Adrenal gland (tissue), 12 donors: ENCODE results near the gene CMTR1. TPM values are rescaled to one million over a fixed set of nuclear protein-coding genes. Genes with fewer than 3 reads are reported as not detected.

Source experiments
- DNase-seq, 7 donors: peaks; one replicate each; pipeline ENCODE4 v3.0.0-alpha.2; 2019 to 2020
- H3K27ac ChIP-seq, 5 donors: fragments of 200-600 bp; sonication (generic) in 4 of 5; 1 replicate in 3 of 5; 2 replicates in 2 of 5; pipeline versions ENCODE4 v1.5.1 to v1.8.0; 2016 to 2020; ENCODE audit warnings: mild to moderate bottlenecking in 1 of 5
- H3K27me3 ChIP-seq: fragments of 200-600 bp; 2 replicates; pipeline ENCODE4 v1.8.0; 2021
- H3K36me3 ChIP-seq, 2 donors: fragments of 200-600 bp; replicated peaks in 1 of 2; 1 replicate in 1 of 2; 2 replicates in 1 of 2; pipeline versions ENCODE4 v1.5.1 to v1.8.0; 2018 to 2022
- H3K4me1 ChIP-seq, 2 donors: fragments of 200-600 bp; replicated peaks in 1 of 2; 1 replicate in 1 of 2; 2 replicates in 1 of 2; pipeline versions ENCODE4 v1.5.1 to v1.8.0; 2018 to 2021
- H3K4me3 ChIP-seq, 4 donors: fragments of 200-600 bp; sonication (generic) in 3 of 4; one replicate each; pipeline ENCODE4 v1.5.1; 2016 to 2018
- H3K9me3 ChIP-seq, 3 donors: fragments of 200-600 bp; sonication (generic) in 1 of 3; replicated peaks in 1 of 3; 1 replicate in 2 of 3; 2 replicates in 1 of 3; pipeline versions ENCODE4 v1.5.1 to v1.8.0; 2016 to 2021
- CTCF ChIP-seq, 6 experiments: fragments of 450-650 bp in 4 of 6; fragments of 200-600 bp in 2 of 6; sonication (generic) in 1 of 6; IDR thresholded peaks; 1 replicate in 5 of 6; 2 replicates in 1 of 6; pipeline versions ENCODE4 v1.5.1 to v1.8.0; 2016 to 2021; ENCODE audit warnings: antibody characterized with exemption in 6 of 6, mild to moderate bottlenecking in 2 of 6, moderate library complexity in 1 of 6
- POLR2A ChIP-seq, 2 donors: fragments of 450-650 bp; IDR thresholded peaks; one replicate each; pipeline ENCODE4 v1.6.1; 2017; ENCODE audit warnings: antibody characterized with exemption in 2 of 2, mild to moderate bottlenecking in 2 of 2, moderate library complexity in 1 of 2
- WGBS, 4 donors: extraction: QIAGEN DNeasy Blood & Tissue Kit in 2 of 4; methylation state at CpG; one replicate each; pipeline versions ENCODE4 v1.1.5 to v1.1.7; 2013 to 2017; 5-methylcytosine and 5-hydroxymethylcytosine counted together
- intact Hi-C, 2 donors: fragments of 100-400 bp; cut with DNase I; formaldehyde crosslinking; loops; one replicate each; pipeline versions ENCODE4 v1.14.1 to v1.15.0; 2022 to 2023
- polyA plus RNA-seq, 3 donors: library from polyadenylated mRNA; stranded (reverse); fragments of 200-250 nt in 2 of 3; fragments of 350-450 nt in 1 of 3; fragmentation: Illumina TruSeq in 1 of 3; extraction: RNeasy Lipid Tissue Mini Kit (QIAGEN cat#74804) in 1 of 3; gene quantifications; one replicate each; pipeline ENCODE4 v1.2.3, GENCODE V29; 2013 to 2014
- total RNA-seq, 9 donors: library from RNA; depleted of rRNA in 4 of 9; stranded (reverse); fragments of >200 nt in 4 of 9; fragments of 120-200 nt in 1 of 9; fragmentation: NEBNext Ultra II Directional in 1 of 9; extraction: Animal tissue kit (Norgen Biotek cat#: 25700) in 1 of 9; gene quantifications; one replicate each; pipeline versions ENCODE4 v1.1.0 to v1.2.4, GENCODE V29; 2013 to 2023
- donor health status: healthy with polysubstance abuse.
- donor health status: Bipolar disorder and iron deficiency.
- donor health status: DM: yes; HTN: yes; CAD: no.
- donor health status: DM: no; HTN: no; CAD: no.
- donor health status: DM: no; HTN: no; CAD: no.
- donor health status: DM: yes; HTN: yes; CAD: no.

The CMTR1 gene
- total and polyA plus RNA-seq, 12 donors: 21.0 to 48.1 (median 31.9) TPM

GRCh38 chr6:37459981-37460800, 27.2 kb downstream of the CMTR1 start:
- intact Hi-C loops: no loop called here
- TF ChIP-seq CTCF (IDR thresholded peaks at IDR 0.05): no peak
- TF ChIP-seq POLR2A (IDR thresholded peaks at IDR 0.05): no peak
- H3K27me3 ChIP-seq: no peaks in the 10 kb centered on the region
- H3K36me3 ChIP-seq: peaks cover 0 to 66% of the 10 kb centered on the region in 2 donors
- no peaks in the 10 kb centered on the region for H3K9me3 ChIP-seq
- DNase-seq: peak in 1 of 7 donors; percentile 73
- no peak overlapping the region for H3K4me3 ChIP-seq
- 89 to 96% (median 92%) methylated on average over 5 of the region's 5 CpGs for WGBS, 4 donors
- no peak overlapping the region for H3K27ac ChIP-seq
- H3K4me1 ChIP-seq: peaks cover 0 to 8% of the 10 kb centered on the region in 2 donors

GRCh38 chr6:37460805-37461204, 27.8 kb downstream of the CMTR1 start:
- peaks cover 0 to 65% of the 10 kb centered on the region in 2 donors for H3K36me3 ChIP-seq

GRCh38 chr6:37463110-37463509, 30.1 kb downstream of the CMTR1 start:
- no peak for DNase-seq
- no peak overlapping the region for H3K27ac ChIP-seq
- H3K4me1 ChIP-seq: no peaks in the 10 kb centered on the region
- TF ChIP-seq CTCF (IDR thresholded peaks at IDR 0.05) (no peak), POLR2A (IDR thresholded peaks at IDR 0.05) (no peak)
- no peaks in the 10 kb centered on the region for H3K9me3 ChIP-seq
- peaks cover 0 to 59% of the 10 kb centered on the region in 2 donors for H3K36me3 ChIP-seq
- no peaks in the 10 kb centered on the region for H3K27me3 ChIP-seq
- intact Hi-C loops: no loop called here
- no peak overlapping the region for H3K4me3 ChIP-seq

More at GRCh38 chr6:37460805-37461204, 27.8 kb downstream of the CMTR1 start:
- H3K27me3 ChIP-seq: no peaks in the 10 kb centered on the region
- H3K4me3 ChIP-seq: no peak overlapping the region
- DNase-seq: no peak
- no peaks in the 10 kb centered on the region for H3K9me3 ChIP-seq
- no peak overlapping the region for H3K27ac ChIP-seq
- TF ChIP-seq CTCF (IDR thresholded peaks at IDR 0.05) (no peak), POLR2A (IDR thresholded peaks at IDR 0.05) (no peak)
- intact Hi-C loops: no loop called here
- WGBS, 4 donors: 90 to 96% (median 94%) methylated on average over 2 of the region's 2 CpGs
- peaks cover 0 to 8% of the 10 kb centered on the region in 2 donors for H3K4me1 ChIP-seq

GRCh38 chr6:37467718-37468117, 34.7 kb downstream of the CMTR1 start:
- no peaks in the 10 kb centered on the region for H3K27me3 ChIP-seq
- H3K4me1 ChIP-seq: no peaks in the 10 kb centered on the region
- no peaks in the 10 kb centered on the region for H3K9me3 ChIP-seq
- TF ChIP-seq POLR2A (IDR thresholded peaks at IDR 0.05) (no peak), CTCF (IDR thresholded peaks at IDR 0.05) (no peak)
- no peak for DNase-seq
- H3K36me3 ChIP-seq: peaks cover 0 to 38% of the 10 kb centered on the region in 2 donors
- intact Hi-C loops: no loop called here
- H3K4me3 ChIP-seq: no peak overlapping the region
- no peak overlapping the region for H3K27ac ChIP-seq
